ENCODE data around the gene PPAT.

PPAT gene

GRCh38 chr4:56424176-56424575 is 11.2 kb downstream of the PPAT start:
- no peak for TF ChIP-seq CTCF (IDR thresholded peaks at IDR 0.05; ENCODE audit: insufficient read depth, low read length, poor library complexity, severe bottlenecking)
- H3K4me3 ChIP-seq (replicated peaks; ENCODE audit: low read depth, low read length), result no peak overlapping the region
- H3K27me3 ChIP-seq (replicated peaks; ENCODE audit: control insufficient read depth, insufficient read depth, low read length), result no peaks in the 10 kb centered on the region
- DNase-seq (ENCODE audit: extremely low read depth, insufficient read length), result no peak
- H3K36me3 ChIP-seq (ENCODE audit: control insufficient read depth, insufficient read depth, low read length), result no peaks in the 10 kb centered on the region

- DNase-seq (ENCODE audit: extremely low read depth, insufficient read length), result no peak
- H3K27me3 ChIP-seq (replicated peaks; ENCODE audit: control insufficient read depth, insufficient read depth, low read length), result no peaks in the 10 kb centered on the region
- no peak overlapping the region for H3K4me3 ChIP-seq (replicated peaks; ENCODE audit: low read depth, low read length)
- no peaks in the 10 kb centered on the region for H3K36me3 ChIP-seq (ENCODE audit: control insufficient read depth, insufficient read depth, low read length)
- TF ChIP-seq CTCF (IDR thresholded peaks at IDR 0.05; ENCODE audit: insufficient read depth, low read length, poor library complexity, severe bottlenecking), result no peak
Observed at GRCh38 chr4:56417396-56417795, 18.0 kb downstream of the PPAT start.

GRCh38 chr4:56416349-56416748 is 19.1 kb downstream of the PPAT start:
- DNase-seq (ENCODE audit: extremely low read depth, insufficient read length), result no peak
- TF ChIP-seq CTCF (IDR thresholded peaks at IDR 0.05; ENCODE audit: insufficient read depth, low read length, poor library complexity, severe bottlenecking), result no peak
- no peak overlapping the region for H3K4me3 ChIP-seq (replicated peaks; ENCODE audit: low read depth, low read length)
- H3K27me3 ChIP-seq (replicated peaks; ENCODE audit: control insufficient read depth, insufficient read depth, low read length), result no peaks in the 10 kb centered on the region
- no peaks in the 10 kb centered on the region for H3K36me3 ChIP-seq (ENCODE audit: control insufficient read depth, insufficient read depth, low read length)

GRCh38 chr4:56414135-56414670 is 21.2 kb downstream of the PPAT start:
- Histone ChIP-seq H3K27me3 (replicated peaks; ENCODE audit: control insufficient read depth, insufficient read depth, low read length) (no peaks in the 10 kb centered on the region), H3K4me3 (replicated peaks; ENCODE audit: low read depth, low read length) (no peak overlapping the region), H3K36me3 (ENCODE audit: control insufficient read depth, insufficient read depth, low read length) (no peaks in the 10 kb centered on the region)
- no peak for DNase-seq (ENCODE audit: extremely low read depth, insufficient read length)
- TF ChIP-seq CTCF (IDR thresholded peaks at IDR 0.05; ENCODE audit: insufficient read depth, low read length, poor library complexity, severe bottlenecking), result no peak

- Histone ChIP-seq H3K36me3 (ENCODE audit: control insufficient read depth, insufficient read depth, low read length) (peaks cover 5% of the 10 kb centered on the region), H3K27me3 (replicated peaks; ENCODE audit: control insufficient read depth, insufficient read depth, low read length) (no peaks in the 10 kb centered on the region), H3K4me3 (replicated peaks; ENCODE audit: low read depth, low read length) (no peak overlapping the region)
- DNase-seq (ENCODE audit: extremely low read depth, insufficient read length), result no peak
- no peak for TF ChIP-seq CTCF (IDR thresholded peaks at IDR 0.05; ENCODE audit: insufficient read depth, low read length, poor library complexity, severe bottlenecking)
Observed at GRCh38 chr4:56410247-56411062, 25.0 kb downstream of the PPAT start.
